Gastroesophageal sphincter (tissue), 4 donors: Measurements from ENCODE around the gene ABLIM2. TPM values are rescaled to one million over a fixed set of nuclear protein-coding genes. Genes with fewer than 3 reads are reported as not detected.

ENCODE experiments used
- ATAC-seq: fragments of 150-250 bp; one replicate; pipeline ENCODE4 v1.9.1; 2016; ENCODE audit warnings: mild to moderate bottlenecking, moderate library complexity
- H3K27ac ChIP-seq, 4 donors: fragments of 200-600 bp; sonication (generic) in 3 of 4; 1 replicate in 3 of 4; 2 replicates in 1 of 4; pipeline ENCODE4 v1.5.1; 2016 to 2019
- H3K27me3 ChIP-seq: fragments of 200-600 bp; sonication (generic); one replicate; pipeline ENCODE4 v1.5.1; 2019
- H3K36me3 ChIP-seq, 2 donors: fragments of 200-600 bp; sonication (generic); one replicate each; pipeline ENCODE4 v1.5.1; 2019; ENCODE audit warnings: control low read depth in 1 of 2
- H3K4me1 ChIP-seq, 3 donors: fragments of 200-600 bp; sonication (generic); 1 replicate in 2 of 3; 2 replicates in 1 of 3; pipeline ENCODE4 v1.5.1; 2016 to 2019; ENCODE audit warnings: control low read depth in 2 of 3
- H3K4me3 ChIP-seq, 2 donors: fragments of 200-600 bp; sonication (generic); one replicate each; pipeline ENCODE4 v1.5.1; 2019; ENCODE audit warnings: mild to moderate bottlenecking in 1 of 2, moderate library complexity in 1 of 2
- H3K9me3 ChIP-seq, 3 donors: fragments of 200-600 bp; sonication (generic); one replicate each; pipeline ENCODE4 v1.5.1; 2017 to 2019; ENCODE audit warnings: control low read depth in 2 of 3
- CTCF ChIP-seq, 4 experiments: fragments of 200-600 bp in 2 of 4; fragments of 450-650 bp in 2 of 4; sonication (generic) in 1 of 4; IDR thresholded peaks; one replicate each; pipeline ENCODE4 v1.5.1; 2017 to 2019; ENCODE audit warnings: antibody characterized with exemption in 4 of 4, mild to moderate bottlenecking in 2 of 4, moderate library complexity in 2 of 4
- EP300 ChIP-seq: sonication (generic); formaldehyde crosslinking; IDR thresholded peaks from one replicate; pipeline ENCODE4 v1.6.1; 2017; ENCODE audit warnings: antibody characterized with exemption, mild to moderate bottlenecking
- POLR2A ChIP-seq, 2 donors: fragments of 450-650 bp; IDR thresholded peaks; one replicate each; pipeline ENCODE4 v1.6.1; 2017; ENCODE audit warnings: antibody characterized with exemption in 2 of 2, mild to moderate bottlenecking in 2 of 2, moderate library complexity in 1 of 2
- POLR2AphosphoS5 ChIP-seq: sonication (generic); formaldehyde crosslinking; IDR thresholded peaks from one replicate; pipeline ENCODE4 v1.6.1; 2017; ENCODE audit warnings: antibody characterized with exemption
- WGBS, 2 donors: methylation state at CpG; one replicate each; pipeline ENCODE4 v1.1.5; 2018; ENCODE audit warnings: low coverage in 1 of 2; 5-methylcytosine and 5-hydroxymethylcytosine counted together
- total RNA-seq, 4 donors: library from RNA; depleted of rRNA; stranded (reverse); fragments of >200 nt; gene quantifications; one replicate each; pipeline ENCODE4 v1.1.0, GENCODE V29; 2016

The ABLIM2 gene
- total RNA-seq, 4 donors from 2014 or later: 5.0 to 13.5 (median 8.0) TPM

GRCh38 chr4:8105306-8106100 is 53.1 kb downstream of the ABLIM2 start:
- Histone ChIP-seq H3K27me3 (no peaks in the 10 kb centered on the region), H3K36me3 (peaks cover 0 to 22% of the 10 kb centered on the region in 2 donors), H3K4me3 (no peak overlapping the region), H3K4me1 (peaks cover 0 to 20% (median 0%) of the 10 kb centered on the region in 3 donors), H3K9me3 (no peaks in the 10 kb centered on the region), H3K27ac (no peak overlapping the region)
- 82% methylated on average over 24 to 26 of the region's 32 CpGs for WGBS, 2 donors
- ATAC-seq: no peak
- no peak for TF ChIP-seq CTCF (IDR thresholded peaks at IDR 0.05)
- TF ChIP-seq EP300: no peak
- no peak for TF ChIP-seq POLR2AphosphoS5
- TF ChIP-seq POLR2A (IDR thresholded peaks at IDR 0.05): no peak

GRCh38 chr4:8104491-8105305 is 53.9 kb downstream of the ABLIM2 start:
- Histone ChIP-seq H3K27me3 (no peaks in the 10 kb centered on the region), H3K27ac (no peak overlapping the region), H3K4me3 (no peak overlapping the region), H3K4me1 (peaks cover 0 to 14% (median 0%) of the 10 kb centered on the region in 3 donors), H3K36me3 (peaks cover 0 to 22% of the 10 kb centered on the region in 2 donors), H3K9me3 (no peaks in the 10 kb centered on the region)
- no peak for ATAC-seq
- WGBS, 2 donors: 79 to 91% methylated on average over 4 to 10 of the region's 22 CpGs
- no peak for TF ChIP-seq EP300
- TF ChIP-seq CTCF (IDR thresholded peaks at IDR 0.05): no peak
- TF ChIP-seq POLR2A (IDR thresholded peaks at IDR 0.05): no peak
- TF ChIP-seq POLR2AphosphoS5: no peak

GRCh38 chr4:8103421-8104390 is 54.9 kb downstream of the ABLIM2 start:
- no peaks in the 10 kb centered on the region for H3K9me3 ChIP-seq
- no peaks in the 10 kb centered on the region for H3K27me3 ChIP-seq
- H3K4me1 ChIP-seq: peaks cover 0 to 18% (median 0%) of the 10 kb centered on the region in 3 donors
- H3K4me3 ChIP-seq: no peak overlapping the region
- peaks cover 0 to 22% of the 10 kb centered on the region in 2 donors for H3K36me3 ChIP-seq
- 75 to 78% methylated on average over 4 to 7 of the region's 21 CpGs for WGBS, 2 donors
- no peak for TF ChIP-seq POLR2AphosphoS5
- no peak for TF ChIP-seq CTCF (IDR thresholded peaks at IDR 0.05)
- TF ChIP-seq EP300: no peak
- no peak for TF ChIP-seq POLR2A (IDR thresholded peaks at IDR 0.05)
- no peak overlapping the region for H3K27ac ChIP-seq
- no peak for ATAC-seq

- Histone ChIP-seq H3K4me3 (no peak overlapping the region), H3K4me1 (peaks cover 0 to 22% (median 0%) of the 10 kb centered on the region in 3 donors), H3K27me3 (no peaks in the 10 kb centered on the region), H3K9me3 (no peaks in the 10 kb centered on the region), H3K27ac (no peak overlapping the region), H3K36me3 (peaks cover 0 to 22% of the 10 kb centered on the region in 2 donors)
- ATAC-seq: no peak
- TF ChIP-seq POLR2AphosphoS5 (no peak), EP300 (no peak), POLR2A (IDR thresholded peaks at IDR 0.05) (no peak), CTCF (IDR thresholded peaks at IDR 0.05) (no peak)
- WGBS, 2 donors: 83 to 100% methylated on average over 1 to 3 of the region's 11 CpGs
Observed at GRCh38 chr4:8102831-8103230, 55.8 kb downstream of the ABLIM2 start.
